ENCODE results near the gene MSGN1.

MSGN1 gene

DNA sequence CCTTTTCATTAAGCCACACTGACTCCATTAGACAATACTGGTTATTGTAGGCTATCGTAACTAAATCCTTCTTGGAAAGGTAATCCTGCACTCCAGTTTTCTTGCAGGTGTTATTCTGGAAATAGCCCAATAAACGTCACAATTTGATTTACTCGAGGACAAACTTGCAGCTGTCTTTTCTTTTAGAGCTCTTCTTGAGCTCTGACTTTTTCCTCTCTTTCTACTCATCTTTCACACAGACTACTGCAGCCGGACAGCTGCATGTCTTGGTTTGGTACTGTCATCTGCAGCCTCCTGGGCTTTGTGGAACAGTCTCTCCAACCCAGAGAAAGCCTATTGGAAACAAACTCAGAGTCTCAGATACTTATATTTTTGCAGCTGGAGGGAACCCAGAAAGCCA lies 23.0 kb upstream of the MSGN1 start:
- H3K4me2 ChIP-seq (ENCODE audit: low read depth, low read length, poor library complexity, severe bottlenecking), result no peak overlapping the region
- H3K9me3 ChIP-seq (ENCODE audit: insufficient read depth, low read depth, low read length), result no peaks in the 10 kb centered on the region
- H3K9me2 ChIP-seq (replicated peaks; ENCODE audit: low read depth, low read length), result no peaks in the 10 kb centered on the region
- peaks cover 42% of the 10 kb centered on the region for H3K27me3 ChIP-seq (ENCODE audit: insufficient read depth, low read length, poor library complexity, severe bottlenecking)
- H3K4me1 ChIP-seq (ENCODE audit: insufficient read depth, low read length, poor library complexity, severe bottlenecking), result peaks cover 20% of the 10 kb centered on the region
- peaks cover 7% of the 10 kb centered on the region; the same call in 1 of the 2 replicates for H3F3A ChIP-seq (ENCODE audit: low read depth)
- H2AFZ ChIP-seq (ENCODE audit: low read length), result no peak overlapping the region
- no peaks in the 10 kb centered on the region for H3K36me3 ChIP-seq (ENCODE audit: insufficient read depth, low read length)
- no peak overlapping the region for H3K4me3 ChIP-seq (ENCODE audit: low read length, poor library complexity, severe bottlenecking)
- H3K79me2 ChIP-seq (ENCODE audit: insufficient read depth, low read length), result no peaks in the 10 kb centered on the region
- H4K20me1 ChIP-seq (ENCODE audit: insufficient read depth, low read length, poor library complexity, severe bottlenecking), result no peaks in the 10 kb centered on the region
- no peak overlapping the region for H3K9ac ChIP-seq (ENCODE audit: low read depth, low read length, poor library complexity, severe bottlenecking)
- TF ChIP-seq, protein P1, sequence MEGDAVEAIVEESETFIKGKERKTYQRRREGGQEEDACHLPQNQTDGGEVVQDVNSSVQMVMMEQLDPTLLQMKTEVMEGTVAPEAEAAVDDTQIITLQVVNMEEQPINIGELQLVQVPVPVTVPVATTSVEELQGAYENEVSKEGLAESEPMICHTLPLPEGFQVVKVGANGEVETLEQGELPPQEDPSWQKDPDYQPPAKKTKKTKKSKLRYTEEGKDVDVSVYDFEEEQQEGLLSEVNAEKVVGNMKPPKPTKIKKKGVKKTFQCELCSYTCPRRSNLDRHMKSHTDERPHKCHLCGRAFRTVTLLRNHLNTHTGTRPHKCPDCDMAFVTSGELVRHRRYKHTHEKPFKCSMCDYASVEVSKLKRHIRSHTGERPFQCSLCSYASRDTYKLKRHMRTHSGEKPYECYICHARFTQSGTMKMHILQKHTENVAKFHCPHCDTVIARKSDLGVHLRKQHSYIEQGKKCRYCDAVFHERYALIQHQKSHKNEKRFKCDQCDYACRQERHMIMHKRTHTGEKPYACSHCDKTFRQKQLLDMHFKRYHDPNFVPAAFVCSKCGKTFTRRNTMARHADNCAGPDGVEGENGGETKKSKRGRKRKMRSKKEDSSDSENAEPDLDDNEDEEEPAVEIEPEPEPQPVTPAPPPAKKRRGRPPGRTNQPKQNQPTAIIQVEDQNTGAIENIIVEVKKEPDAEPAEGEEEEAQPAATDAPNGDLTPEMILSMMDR (conservative IDR thresholded peaks at IDR 0.05; ENCODE audit: low read length), result no peak
- no peak for TF ChIP-seq EZH2phosphoT487 (IDR thresholded peaks at IDR 0.05; ENCODE audit: borderline replicate concordance)

- Histone ChIP-seq H3K4me1 (ENCODE audit: insufficient read depth, low read length, poor library complexity, severe bottlenecking) (peaks cover 20% of the 10 kb centered on the region), H3K4me3 (ENCODE audit: low read length, poor library complexity, severe bottlenecking) (no peak overlapping the region), H2AFZ (ENCODE audit: low read length) (no peak overlapping the region), H3K79me2 (ENCODE audit: insufficient read depth, low read length) (no peaks in the 10 kb centered on the region), H3F3A (ENCODE audit: low read depth) (peaks cover 7% of the 10 kb centered on the region; the same call in 1 of the 2 replicates), H4K20me1 (ENCODE audit: insufficient read depth, low read length, poor library complexity, severe bottlenecking) (no peaks in the 10 kb centered on the region), H3K4me2 (ENCODE audit: low read depth, low read length, poor library complexity, severe bottlenecking) (no peak overlapping the region), H3K36me3 (ENCODE audit: insufficient read depth, low read length) (no peaks in the 10 kb centered on the region), H3K27me3 (ENCODE audit: insufficient read depth, low read length, poor library complexity, severe bottlenecking) (peaks cover 46% of the 10 kb centered on the region), H3K9me2 (replicated peaks; ENCODE audit: low read depth, low read length) (no peaks in the 10 kb centered on the region), H3K9me3 (ENCODE audit: insufficient read depth, low read depth, low read length) (no peaks in the 10 kb centered on the region), H3K9ac (ENCODE audit: low read depth, low read length, poor library complexity, severe bottlenecking) (no peak overlapping the region)
- no peak for TF ChIP-seq EZH2phosphoT487 (IDR thresholded peaks at IDR 0.05; ENCODE audit: borderline replicate concordance)
- TF ChIP-seq, protein P1 (conservative IDR thresholded peaks at IDR 0.05; ENCODE audit: low read length), result no peak
Observed at GRCh38 chr2:17793803-17794354, 22.4 kb upstream of the MSGN1 start.

GRCh38 chr2:17795309-17795708 lies 21.0 kb upstream of the MSGN1 start:
- Histone ChIP-seq H3K4me2 (ENCODE audit: low read depth, low read length, poor library complexity, severe bottlenecking) (no peak overlapping the region), H3K4me3 (ENCODE audit: low read length, poor library complexity, severe bottlenecking) (no peak overlapping the region), H3F3A (ENCODE audit: low read depth) (peaks cover 7% of the 10 kb centered on the region; the same call in 1 of the 2 replicates), H3K4me1 (ENCODE audit: insufficient read depth, low read length, poor library complexity, severe bottlenecking) (peaks cover 24% of the 10 kb centered on the region), H3K9me2 (replicated peaks; ENCODE audit: low read depth, low read length) (no peaks in the 10 kb centered on the region), H3K36me3 (ENCODE audit: insufficient read depth, low read length) (no peaks in the 10 kb centered on the region), H4K20me1 (ENCODE audit: insufficient read depth, low read length, poor library complexity, severe bottlenecking) (no peaks in the 10 kb centered on the region), H3K27me3 (ENCODE audit: insufficient read depth, low read length, poor library complexity, severe bottlenecking) (peaks cover 40% of the 10 kb centered on the region), H3K79me2 (ENCODE audit: insufficient read depth, low read length) (no peaks in the 10 kb centered on the region), H2AFZ (ENCODE audit: low read length) (no peak overlapping the region), H3K9ac (ENCODE audit: low read depth, low read length, poor library complexity, severe bottlenecking) (no peak overlapping the region), H3K9me3 (ENCODE audit: insufficient read depth, low read depth, low read length) (no peaks in the 10 kb centered on the region)
- no peak for TF ChIP-seq EZH2phosphoT487 (IDR thresholded peaks at IDR 0.05; ENCODE audit: borderline replicate concordance)
- TF ChIP-seq, protein P1 (conservative IDR thresholded peaks at IDR 0.05; ENCODE audit: low read length), result no peak
